GM19023 (cell line): ENCODE data around the gene RAB12.

Experiments used
- ATAC-seq: cut with Tn5 transposase; IDR thresholded peaks from one replicate; pipeline ENCODE4 v1.9.1; 2021; ENCODE audit warnings: mild to moderate bottlenecking, moderate library complexity; ENCODE audit not compliant: unreplicated experiment

RAB12 gene

DNA sequence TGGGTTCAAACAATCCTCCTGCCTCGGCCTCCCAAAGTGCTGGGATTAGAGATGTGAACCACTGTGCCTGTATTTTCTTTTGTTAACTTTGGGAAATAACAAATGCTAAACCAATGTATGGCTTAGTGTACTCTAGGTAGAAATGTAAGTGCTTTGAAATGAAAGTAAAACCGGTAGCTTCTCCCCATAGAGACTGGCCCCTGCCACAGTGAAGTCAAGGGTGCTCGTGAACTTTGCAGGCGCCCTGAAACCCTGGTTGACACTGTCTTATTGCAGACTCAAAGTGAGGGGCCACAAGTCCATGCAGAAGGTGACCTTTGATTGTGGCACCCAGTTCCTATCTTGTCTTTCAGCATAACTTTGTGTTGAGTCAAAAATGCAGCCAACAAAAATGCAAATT lies 72.0 kb downstream of the RAB12 start:
- ATAC-seq = no peak

DNA sequence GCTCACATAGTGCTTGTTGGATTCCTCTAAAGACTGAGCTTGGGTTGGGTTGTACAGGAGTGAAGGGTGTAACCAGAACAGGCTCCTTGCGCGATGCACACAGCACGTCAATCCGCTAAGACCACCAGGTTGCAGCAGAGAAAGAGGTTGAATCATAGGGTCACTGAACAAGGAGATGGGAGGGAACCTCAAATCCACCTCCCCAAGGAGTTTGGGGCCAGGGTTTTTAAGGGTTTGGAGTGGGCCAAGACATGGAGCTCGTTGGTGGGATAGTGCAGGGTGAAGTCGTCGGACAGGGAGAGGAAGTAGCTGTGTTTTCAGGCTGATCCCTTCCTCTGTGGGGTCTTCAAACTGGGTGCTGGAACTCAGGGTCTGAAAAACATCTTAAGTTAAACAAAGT lies 75.3 kb downstream of the RAB12 start:
- ATAC-seq = no peak

DNA sequence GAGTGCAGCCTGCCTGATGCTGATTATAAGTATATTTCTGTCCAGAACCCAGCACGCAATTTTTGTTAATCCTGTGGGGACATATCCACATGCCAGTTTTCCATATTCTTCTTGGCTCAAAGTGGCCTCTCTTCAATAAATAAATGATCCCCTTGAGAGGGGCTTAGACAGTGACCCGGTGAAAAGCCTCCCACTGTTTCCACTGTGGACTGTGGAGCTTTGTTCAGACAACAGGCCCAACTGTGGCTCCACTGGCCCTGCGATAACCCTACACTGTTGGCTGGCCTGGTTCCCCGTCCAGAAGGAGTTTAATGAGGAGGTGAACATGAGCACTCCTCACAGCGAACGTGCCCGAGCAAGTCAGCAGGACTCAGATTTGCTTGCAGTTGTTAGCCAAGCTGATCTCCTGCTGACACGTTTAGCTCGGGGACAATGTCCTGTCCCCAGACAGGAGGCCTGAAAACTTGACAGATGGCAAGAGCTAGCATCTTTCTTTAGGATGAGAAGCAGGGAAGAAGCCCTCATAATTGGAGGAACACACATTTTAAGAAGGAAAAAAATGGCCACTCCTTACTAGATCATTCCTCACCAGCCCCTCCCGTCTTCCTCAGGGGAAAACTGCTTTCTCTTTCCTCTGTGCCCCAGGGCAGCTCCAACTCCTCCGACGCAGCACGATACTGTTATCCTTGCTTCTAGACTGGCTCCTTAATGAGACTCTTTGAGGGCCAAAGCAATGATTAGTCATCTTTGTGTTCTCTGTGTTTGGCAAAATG lies 76.1 kb downstream of the RAB12 start:
- no peak for ATAC-seq

DNA sequence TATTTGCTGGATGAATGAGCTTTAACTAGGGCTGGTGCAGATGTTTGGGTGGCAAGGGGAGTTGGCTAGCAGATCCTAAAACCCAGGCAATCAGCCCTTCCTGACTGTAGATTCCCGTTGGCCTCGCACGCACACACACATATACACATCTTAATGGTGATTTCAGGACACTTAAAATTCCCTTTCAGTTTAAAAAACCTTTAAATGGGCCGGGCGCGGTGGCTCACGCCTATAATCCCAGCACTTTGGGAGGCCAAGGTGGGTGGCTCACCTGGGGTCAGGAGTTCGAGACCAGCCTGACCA lies 76.6 kb downstream of the RAB12 start:
- ATAC-seq = no peak

DNA sequence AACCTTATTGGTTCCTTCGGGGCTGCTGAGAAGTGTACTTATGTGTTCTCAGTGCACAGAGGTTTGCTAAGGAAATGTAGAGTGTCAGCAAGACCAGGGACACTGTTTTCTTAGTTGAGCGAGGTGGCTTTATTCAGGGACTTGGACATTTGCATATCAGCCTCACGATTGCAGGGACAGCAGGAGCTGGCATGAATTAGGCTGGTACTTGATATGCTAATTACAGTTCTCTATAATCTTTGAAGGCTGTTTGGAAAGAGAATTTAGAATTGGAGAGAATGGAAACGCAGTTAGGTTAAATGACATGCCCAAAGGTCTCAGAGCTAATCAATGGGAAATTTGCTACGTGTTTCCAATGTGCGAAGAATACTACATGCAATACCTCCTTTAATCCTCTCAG lies 77.4 kb downstream of the RAB12 start:
- no peak for ATAC-seq

DNA sequence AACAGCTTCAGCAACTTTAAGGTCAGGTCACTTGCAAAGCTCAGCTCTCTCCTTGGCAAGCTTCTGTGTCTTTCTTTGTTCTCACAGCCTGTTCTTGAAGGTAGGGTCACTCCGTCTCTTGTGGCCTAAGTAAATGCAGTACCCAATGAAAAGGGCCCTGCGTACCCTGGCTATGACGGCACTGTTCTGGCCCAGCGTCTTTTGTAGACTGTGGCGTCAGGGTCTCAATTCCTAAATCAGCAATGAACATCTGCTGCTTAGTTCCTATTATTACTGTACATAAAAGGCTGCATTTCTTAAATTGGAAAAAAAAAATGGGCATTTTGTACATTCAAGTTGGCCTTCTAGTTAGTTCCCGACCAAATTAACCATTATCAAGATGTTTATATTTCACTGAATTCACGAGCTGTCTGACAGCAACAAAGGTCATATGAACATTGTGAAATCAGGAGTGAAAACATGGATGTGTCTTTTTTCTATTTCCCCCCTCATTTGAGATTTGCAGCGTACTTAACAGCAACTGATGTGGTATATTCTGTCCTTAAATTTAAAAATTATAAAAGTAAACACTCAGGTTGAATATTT lies 79.1 kb downstream of the RAB12 start:
- no peak for ATAC-seq

DNA sequence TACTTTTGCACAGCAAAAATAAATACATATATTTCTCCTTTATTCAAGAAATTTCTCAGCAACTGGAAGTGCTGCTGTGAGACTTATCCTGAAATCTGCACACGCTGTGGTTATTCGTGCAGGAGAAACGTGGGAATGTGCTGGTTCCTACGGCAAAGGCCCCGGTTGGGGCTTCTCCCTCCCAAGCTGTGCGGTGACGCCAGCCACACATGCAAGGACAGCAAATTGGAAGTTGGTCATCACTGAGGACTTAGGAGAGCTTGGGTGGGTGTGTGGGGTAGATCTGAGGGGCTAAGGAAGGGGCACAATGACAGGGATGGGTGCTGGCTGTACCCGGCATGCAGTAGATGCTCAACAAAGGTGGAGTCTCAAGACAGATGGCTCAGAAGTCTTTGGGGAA lies 79.6 kb downstream of the RAB12 start:
- no peak for ATAC-seq
